NCI-H69 (cell line): ENCODE data around the gene ZBTB46.
"Not testable (repeated sequence)": the region's sequence is repeated elsewhere in the genome, so short reads cannot be mapped to it uniquely, and the experiment has no call there.

Experiments
- DNase-seq: peaks from one replicate; lab custom pipeline; 2025; lab: John Stamatoyannopoulos, UW

The ZBTB46 gene

DNA sequence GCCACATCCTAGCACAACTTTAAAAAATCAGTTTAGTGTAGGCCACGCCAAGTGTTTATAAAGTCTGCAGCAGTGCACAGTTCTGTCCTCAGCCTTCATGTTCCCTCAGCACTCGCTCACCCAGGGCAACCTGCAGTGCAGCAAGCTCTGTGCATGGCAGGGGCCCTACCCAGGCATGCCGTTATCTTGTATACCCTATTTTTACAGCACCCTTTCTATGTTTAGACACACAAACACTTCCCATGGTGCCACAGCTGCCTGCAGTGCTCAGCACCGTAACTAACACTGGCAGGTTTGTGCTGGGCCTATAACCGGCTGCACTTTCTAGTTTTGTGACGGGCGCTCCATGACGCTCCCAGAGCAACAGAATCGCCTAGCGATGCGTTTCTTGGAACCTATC is 43.8 kb downstream of the ZBTB46 start:
- no peak for DNase-seq

DNA sequence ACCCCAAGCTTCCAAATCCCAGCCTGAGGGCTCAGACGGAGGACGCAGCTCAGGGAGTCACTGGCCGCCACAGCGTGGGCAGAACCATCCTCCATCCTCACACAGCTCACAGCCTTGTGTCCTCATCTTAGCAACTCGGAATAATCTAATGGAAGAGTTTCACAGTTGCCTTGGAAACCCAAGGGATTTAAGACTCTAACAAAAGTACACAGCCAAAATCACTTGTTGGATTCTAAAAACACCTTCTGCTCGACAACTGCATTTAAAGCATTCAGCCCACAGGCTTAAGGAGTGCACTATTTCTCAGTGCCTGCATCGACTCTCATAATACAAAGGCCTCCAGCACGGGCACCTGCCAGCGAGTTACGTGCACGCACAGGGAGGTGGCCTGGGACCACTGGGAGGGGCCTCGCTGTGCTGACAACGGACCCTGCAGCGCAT is 45.4 kb downstream of the ZBTB46 start:
- no peak for DNase-seq

DNA sequence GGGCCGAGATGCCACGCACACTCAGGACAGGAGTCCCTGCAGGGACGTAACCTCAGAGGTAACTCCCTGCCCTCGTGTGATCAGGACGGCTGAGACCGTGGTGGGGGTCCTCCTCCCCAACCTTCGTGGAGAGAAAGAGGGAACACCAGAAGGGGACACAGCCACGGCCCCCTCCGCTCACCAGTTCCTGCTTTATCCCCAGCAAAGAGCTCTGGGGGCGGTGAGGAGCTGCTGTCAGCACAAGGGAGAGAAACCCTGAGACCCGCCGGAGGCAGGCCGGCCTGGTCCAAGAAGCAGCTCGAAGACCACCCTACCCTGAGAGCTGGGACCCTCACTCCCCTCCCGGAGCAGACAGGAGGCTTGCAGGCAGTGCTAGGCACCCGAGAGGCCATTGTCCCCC is 47.1 kb downstream of the ZBTB46 start:
- DNase-seq: no peak

GRCh38 chr20:63782521-63782971 is 48.5 kb downstream of the ZBTB46 start:
- no peak for DNase-seq

DNA sequence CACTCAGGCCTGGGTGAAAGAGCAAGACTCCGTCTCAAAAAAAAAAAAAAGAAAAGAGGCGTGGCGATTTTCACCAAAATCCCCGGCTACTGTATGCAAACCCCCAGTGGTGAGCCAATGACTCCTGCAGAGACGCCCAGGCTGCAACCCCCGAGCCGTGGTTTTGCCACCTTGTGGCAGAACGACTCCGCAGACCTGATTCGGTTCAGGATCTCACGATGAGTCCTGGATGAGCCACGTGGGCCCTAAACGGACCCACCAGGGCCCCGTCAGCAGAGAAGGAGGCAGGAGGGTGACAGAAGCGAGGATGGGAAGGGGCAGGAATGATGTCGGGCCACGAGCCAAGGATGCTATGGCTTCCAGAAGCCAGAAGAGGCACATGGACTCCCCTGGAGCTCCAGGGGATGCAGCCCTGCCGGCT is 49.0 kb downstream of the ZBTB46 start:
- DNase-seq: no peak

- no peak for DNase-seq
Observed at GRCh38 chr20:63781181-63781580, 49.9 kb downstream of the ZBTB46 start.

GRCh38 chr20:63778857-63779256 is 52.2 kb downstream of the ZBTB46 start:
- DNase-seq: no peak

GRCh38 chr20:63778034-63778752 is 52.9 kb downstream of the ZBTB46 start:
- no peak for DNase-seq

- DNase-seq: no peak
Observed at GRCh38 chr20:63777614-63778013, 53.5 kb downstream of the ZBTB46 start.

DNA sequence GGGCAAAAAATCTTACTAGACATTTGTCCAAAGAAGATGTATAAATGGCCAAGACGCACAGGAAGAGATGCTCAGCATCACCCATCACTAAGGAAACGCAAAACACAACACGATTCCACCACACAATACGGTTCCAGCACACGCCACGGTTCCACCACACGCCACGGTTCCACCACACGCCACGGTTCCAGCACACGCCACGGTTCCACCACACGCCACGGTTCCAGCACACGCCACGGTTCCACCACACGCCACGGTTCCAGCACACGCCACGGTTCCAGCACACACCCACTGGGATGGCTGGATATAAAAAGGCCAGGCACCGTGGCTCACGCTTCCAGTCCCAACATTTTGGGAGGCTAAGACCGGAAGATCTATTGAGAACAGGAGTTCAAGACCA is 54.2 kb downstream of the ZBTB46 start:
- not testable (repeated sequence) for DNase-seq

- no peak for DNase-seq
Observed at GRCh38 chr20:63775096-63775978, 55.7 kb downstream of the ZBTB46 start.

DNA sequence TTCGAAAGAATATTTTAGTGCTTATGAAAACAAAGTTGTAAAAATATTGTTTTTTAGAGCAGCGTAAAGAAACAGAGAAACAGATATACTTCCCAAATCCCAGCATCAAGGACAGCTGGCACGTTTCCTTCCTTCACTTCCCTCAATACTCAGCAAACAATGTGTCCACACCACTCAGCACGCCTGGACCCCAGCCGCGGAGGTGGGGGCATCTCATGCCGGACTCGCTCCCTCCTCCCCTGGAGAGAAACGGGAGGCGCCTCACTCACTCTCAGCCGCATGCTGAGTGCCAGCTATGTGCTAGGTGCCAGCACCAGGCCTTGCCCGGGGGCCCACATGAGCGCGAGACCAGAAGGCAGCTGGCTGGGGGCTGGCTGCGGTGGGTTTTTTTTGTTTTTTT is 56.8 kb downstream of the ZBTB46 start:
- no peak for DNase-seq

GRCh38 chr20:63773571-63774241 is 57.4 kb downstream of the ZBTB46 start:
- DNase-seq: no peak

- DNase-seq: no peak
Observed at GRCh38 chr20:63772781-63773518, 58.1 kb downstream of the ZBTB46 start.

DNA sequence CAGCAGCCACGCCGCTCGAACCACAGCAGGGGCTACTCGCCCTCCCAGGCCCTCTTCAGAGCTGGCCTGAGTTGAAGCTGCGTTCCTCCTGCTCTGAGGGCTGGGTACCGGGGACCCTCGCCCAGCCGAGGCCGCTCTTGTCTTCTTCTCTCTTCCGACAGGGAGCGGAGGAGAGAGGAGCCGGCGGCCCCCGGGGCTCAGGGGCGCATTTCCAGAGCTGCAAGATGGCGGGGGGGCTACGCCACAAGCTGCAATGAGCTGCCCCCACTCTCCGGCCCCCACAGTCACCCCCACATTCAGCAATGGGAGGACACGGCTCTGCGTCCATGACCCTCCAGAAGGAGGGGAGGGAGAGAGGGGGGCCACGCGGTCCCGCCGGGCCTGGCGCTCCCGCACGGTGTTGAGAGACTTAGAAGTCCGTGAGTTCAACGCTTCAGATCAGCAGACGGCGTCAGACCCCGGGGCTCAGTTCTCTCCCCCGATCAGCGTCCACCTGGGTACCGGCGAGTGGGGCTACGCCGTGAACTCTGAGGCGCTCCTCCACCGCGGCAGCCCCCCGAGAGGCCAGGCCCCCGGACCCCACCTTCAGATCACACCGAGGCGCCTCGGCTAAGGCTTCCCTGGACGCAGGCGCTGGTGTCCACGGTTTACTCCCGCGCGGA is 59.9 kb downstream of the ZBTB46 start:
- no peak for DNase-seq

DNA sequence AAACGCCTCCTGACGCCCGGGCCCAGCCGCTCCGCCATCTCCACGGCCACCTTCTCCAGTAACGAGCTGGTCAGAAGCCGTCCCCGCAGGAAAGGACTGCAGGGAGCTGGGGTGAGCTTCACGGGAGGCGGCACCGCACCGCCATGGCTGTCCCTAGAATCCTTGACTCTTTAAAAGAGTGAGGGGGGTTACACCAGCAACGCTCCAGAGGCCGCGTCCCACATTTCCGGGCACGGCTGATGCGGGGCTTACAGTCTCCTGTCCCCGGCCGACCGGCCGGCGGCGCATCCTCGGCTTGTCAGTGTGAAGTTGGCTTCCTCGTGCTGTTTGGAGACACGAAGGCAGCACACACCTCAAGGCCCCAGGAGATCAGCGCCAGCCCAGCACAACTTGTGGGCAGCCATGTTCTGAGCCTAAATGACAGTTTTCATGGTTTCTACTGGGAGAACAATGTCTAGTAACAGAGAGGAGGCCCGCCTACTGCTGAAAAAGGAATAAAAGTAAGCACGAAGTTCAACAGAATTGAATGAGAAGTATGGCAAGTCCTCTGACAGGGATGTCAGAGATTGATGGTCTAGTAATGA is 61.1 kb downstream of the ZBTB46 start:
- no peak for DNase-seq

- no peak for DNase-seq
Observed at GRCh38 chr20:63768591-63769515, 62.2 kb downstream of the ZBTB46 start.

DNA sequence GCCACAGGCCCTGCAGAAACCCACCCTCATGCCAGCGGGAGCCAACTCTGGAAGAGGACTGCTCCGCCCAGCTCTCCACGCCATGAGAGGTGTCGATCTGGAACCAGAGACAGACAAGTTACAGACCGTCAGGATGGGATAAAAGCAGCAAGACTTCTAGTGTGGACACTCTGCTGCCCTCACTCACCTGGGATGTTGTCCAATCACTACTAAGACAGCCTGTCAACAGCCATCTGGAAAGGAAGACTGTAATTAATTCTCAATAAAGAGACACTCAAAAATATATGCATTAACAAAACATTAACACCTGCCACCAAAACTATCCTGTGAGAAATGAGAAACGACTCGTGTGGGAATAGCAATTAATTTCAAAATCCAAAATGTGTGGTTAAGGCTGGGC is 63.2 kb downstream of the ZBTB46 start:
- no peak for DNase-seq

DNA sequence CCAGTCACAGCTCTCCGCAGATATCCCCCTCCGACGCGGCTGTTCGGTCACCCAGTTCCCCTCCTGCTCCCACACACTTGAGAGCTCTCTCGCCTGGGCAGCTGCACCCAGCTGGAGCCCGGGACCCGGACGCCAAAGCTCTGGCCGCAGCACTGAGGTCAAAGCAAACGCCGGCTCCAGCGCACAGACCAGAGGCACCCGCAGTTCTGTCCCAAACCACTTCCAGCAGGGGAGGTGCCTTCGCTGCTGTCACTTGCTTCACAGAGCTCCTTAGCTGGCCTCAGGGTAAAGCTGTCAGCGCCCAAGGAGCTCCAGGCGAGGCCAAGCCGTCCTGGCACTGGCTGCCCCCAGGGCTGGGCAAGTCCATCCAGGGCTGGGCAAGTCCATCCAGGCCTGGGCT is 63.6 kb downstream of the ZBTB46 start:
- DNase-seq: no peak
